ENCODE measurements around the gene HMG20B. TPM values are rescaled to one million over a fixed set of nuclear protein-coding genes. Genes with fewer than 3 reads are reported as not detected.

The HMG20B gene
- total RNA-seq, 1 donor from 2014 or later: 92.8 TPM

GRCh38 chr19:3585301-3586126 lies 12.8 kb downstream of the HMG20B start, which contains the start of gene GIPC3:
Gene GIPC3 (plus strand): TSS chr19:3585478. CDS start chr19:3585598, 120 bp downstream.
- H3K27ac ChIP-seq: no peak within 1 kb of the TSS
- no peaks in the 10 kb centered on the region for H3K27me3 ChIP-seq
- no peaks in the 10 kb centered on the region for H3K36me3 ChIP-seq
- no peak for DNase-seq (ENCODE audit: extremely low spot score in 2 of 2)
- TF ChIP-seq POLR2AphosphoS5 (IDR thresholded peaks at IDR 0.05; ENCODE audit: insufficient read depth in 1 of 2, low read depth in 1 of 2): no peak
- no peak for TF ChIP-seq POLR2A (IDR thresholded peaks at IDR 0.05)
- no peak for TF ChIP-seq CTCF (IDR thresholded peaks at IDR 0.05)
- peaks cover 14% of the 10 kb centered on the region for H3K4me1 ChIP-seq
- H3K9me3 ChIP-seq: no peaks in the 10 kb centered on the region
- H3K4me3 ChIP-seq: peak within 1 kb of the TSS; percentile 31 to 50
- intact Hi-C loops (cut with DNase I): loop anchor here (2.0 kb wide), 1 partner anchor 33 kb away; no protein-coding TSS in a partner anchor

GRCh38 chr19:3586127-3586626 lies 13.4 kb downstream of the HMG20B start:
- peak in 1 of 3 experiments; percentile 19 for TF ChIP-seq CTCF (IDR thresholded peaks at IDR 0.05)
- no peak for TF ChIP-seq POLR2AphosphoS5 (IDR thresholded peaks at IDR 0.05; ENCODE audit: insufficient read depth in 1 of 2, low read depth in 1 of 2)
- TF ChIP-seq POLR2A (IDR thresholded peaks at IDR 0.05): no peak
- H3K4me3 ChIP-seq: peak overlapping the region; percentile 31 to 50
- no peaks in the 10 kb centered on the region for H3K27me3 ChIP-seq
- no peak overlapping the region for H3K27ac ChIP-seq
- peaks cover 14% of the 10 kb centered on the region for H3K4me1 ChIP-seq
- DNase-seq (ENCODE audit: extremely low spot score in 2 of 2): no peak
- H3K36me3 ChIP-seq: no peaks in the 10 kb centered on the region
- intact Hi-C loops (cut with DNase I): loop anchor here (2.0 kb wide), 1 partner anchor 33 kb away; no protein-coding TSS in a partner anchor
- H3K9me3 ChIP-seq: no peaks in the 10 kb centered on the region

- no peak for DNase-seq (ENCODE audit: extremely low spot score in 2 of 2)
- no peaks in the 10 kb centered on the region for H3K27me3 ChIP-seq
- H3K27ac ChIP-seq: no peak overlapping the region
- TF ChIP-seq CTCF (IDR thresholded peaks at IDR 0.05): no peak
- no peak for TF ChIP-seq POLR2AphosphoS5 (IDR thresholded peaks at IDR 0.05; ENCODE audit: insufficient read depth in 1 of 2, low read depth in 1 of 2)
- no peak for TF ChIP-seq POLR2A (IDR thresholded peaks at IDR 0.05)
- H3K4me3 ChIP-seq: no peak overlapping the region
- no peaks in the 10 kb centered on the region for H3K9me3 ChIP-seq
- intact Hi-C loops (cut with DNase I): loop anchor here (2.0 kb wide), 1 partner anchor 32 kb away; no protein-coding TSS in a partner anchor
- no peaks in the 10 kb centered on the region for H3K36me3 ChIP-seq
- peaks cover 14% of the 10 kb centered on the region for H3K4me1 ChIP-seq
These were observed 14.1 kb downstream of the HMG20B start for GRCh38 chr19:3586707-3587346.

GRCh38 chr19:3589439-3589838 lies 16.7 kb downstream of the HMG20B start:
- H3K27me3 ChIP-seq: no peaks in the 10 kb centered on the region
- H3K4me3 ChIP-seq: no peak overlapping the region
- H3K36me3 ChIP-seq: no peaks in the 10 kb centered on the region
- DNase-seq (ENCODE audit: extremely low spot score in 2 of 2): no peak
- H3K27ac ChIP-seq: no peak overlapping the region
- H3K4me1 ChIP-seq: peaks cover 14% of the 10 kb centered on the region
- TF ChIP-seq POLR2AphosphoS5 (IDR thresholded peaks at IDR 0.05; ENCODE audit: insufficient read depth in 1 of 2, low read depth in 1 of 2) (no peak), POLR2A (IDR thresholded peaks at IDR 0.05) (no peak), CTCF (IDR thresholded peaks at IDR 0.05) (no peak)
- intact Hi-C loops (cut with DNase I): no loop called here
- no peaks in the 10 kb centered on the region for H3K9me3 ChIP-seq

Data from vagina (tissue), 2 donors.